NCI-H2227 (cell line): ENCODE data around the gene UGT1A8.
"Not testable (repeated sequence)": the region's sequence is repeated elsewhere in the genome, so short reads cannot be mapped to it uniquely, and the experiment has no call there.

Experiments
- DNase-seq: peaks from one replicate; lab custom pipeline; 2025; ENCODE audit not compliant: unreplicated experiment; lab: John Stamatoyannopoulos, UW

The UGT1A8 gene

DNA sequence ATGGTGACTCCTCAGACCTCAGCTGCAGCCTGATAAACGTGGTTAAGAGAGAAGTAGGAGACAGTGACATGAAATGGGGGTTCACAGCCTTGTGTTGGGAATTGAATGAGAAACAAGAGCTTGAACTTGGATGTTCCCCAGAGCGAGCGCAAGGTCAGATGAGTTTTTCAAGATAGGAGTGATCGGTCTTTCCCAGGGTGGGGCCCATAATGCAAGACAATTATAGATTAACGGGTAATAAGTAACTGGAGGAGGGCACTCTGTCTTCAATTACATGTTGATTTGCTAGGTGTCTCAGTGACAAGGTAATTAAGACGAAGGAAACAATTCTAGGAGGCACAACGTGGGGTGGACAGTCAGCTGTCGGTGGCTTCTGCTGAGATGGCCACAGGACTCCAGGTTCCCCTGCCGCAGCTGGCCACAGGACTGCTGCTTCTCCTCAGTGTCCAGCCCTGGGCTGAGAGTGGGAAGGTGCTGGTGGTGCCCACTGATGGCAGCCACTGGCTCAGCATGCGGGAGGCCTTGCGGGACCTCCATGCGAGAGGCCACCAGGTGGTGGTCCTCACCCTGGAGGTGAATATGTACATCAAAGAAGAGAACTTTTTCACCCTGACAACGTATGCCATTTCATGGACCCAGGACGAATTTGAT, 95.3 kb downstream of the UGT1A8 start, which contains the start of gene UGT1A5:
UGT1A5 (plus strand) TSS at position 297 of the 651 bp plus-strand sequence; CDS start at position 382, 85 bp downstream.
- DNase-seq = no peak

DNA sequence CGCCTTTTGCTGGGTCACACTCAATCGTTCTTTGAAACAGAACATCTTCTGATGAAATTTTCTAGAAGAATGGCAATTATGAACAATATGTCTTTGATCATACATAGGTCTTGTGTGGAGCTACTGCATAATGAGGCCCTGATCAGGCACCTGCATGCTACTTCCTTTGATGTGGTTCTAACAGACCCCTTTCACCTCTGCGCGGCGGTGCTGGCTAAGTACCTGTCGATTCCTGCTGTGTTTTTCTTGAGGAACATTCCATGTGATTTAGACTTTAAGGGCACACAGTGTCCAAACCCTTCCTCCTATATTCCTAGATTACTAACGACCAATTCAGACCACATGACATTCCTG, 95.8 kb downstream of the UGT1A8 start:
- no peak for DNase-seq

DNA sequence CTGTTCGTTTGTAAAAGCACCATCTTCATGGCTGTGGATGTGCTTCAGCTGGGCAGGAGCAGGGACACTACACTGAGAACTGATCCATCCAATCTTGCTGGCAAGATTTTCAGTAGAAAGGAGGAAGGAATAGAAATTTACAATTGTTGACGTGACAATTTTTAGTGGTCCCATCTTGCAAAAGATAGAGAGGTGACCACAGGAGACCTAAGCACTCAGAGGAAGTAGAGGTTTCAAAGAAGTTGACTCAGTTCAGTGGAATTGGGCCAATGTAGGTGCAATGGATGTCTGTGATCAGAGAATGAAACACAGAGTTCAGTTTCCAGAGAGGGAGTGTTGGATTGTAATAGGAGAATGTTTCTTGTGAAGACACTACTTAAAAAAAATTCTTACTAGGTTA, 96.7 kb downstream of the UGT1A8 start:
- no peak for DNase-seq

DNA sequence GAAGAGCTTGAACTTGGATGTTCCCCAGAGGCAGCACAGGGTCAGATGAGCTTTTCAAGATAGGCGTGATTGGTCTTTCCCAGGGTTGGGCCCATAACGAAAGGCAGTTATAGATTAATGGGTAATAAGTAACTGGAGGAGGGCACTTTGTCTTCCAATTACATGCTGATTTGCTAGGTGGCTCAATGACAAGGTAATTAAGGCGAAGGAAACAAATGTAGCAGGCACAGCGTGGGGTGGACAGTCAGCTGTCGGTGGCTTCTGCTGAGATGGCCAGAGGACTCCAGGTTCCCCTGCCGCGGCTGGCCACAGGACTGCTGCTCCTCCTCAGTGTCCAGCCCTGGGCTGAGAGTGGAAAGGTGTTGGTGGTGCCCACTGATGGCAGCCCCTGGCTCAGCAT, 101.1 kb downstream of the UGT1A8 start, which contains the start of gene UGT1A4:
UGT1A4 (plus strand) TSS at position 185 of the 400 bp plus-strand sequence; CDS start at position 270, 85 bp downstream.
- DNase-seq = no peak

DNA sequence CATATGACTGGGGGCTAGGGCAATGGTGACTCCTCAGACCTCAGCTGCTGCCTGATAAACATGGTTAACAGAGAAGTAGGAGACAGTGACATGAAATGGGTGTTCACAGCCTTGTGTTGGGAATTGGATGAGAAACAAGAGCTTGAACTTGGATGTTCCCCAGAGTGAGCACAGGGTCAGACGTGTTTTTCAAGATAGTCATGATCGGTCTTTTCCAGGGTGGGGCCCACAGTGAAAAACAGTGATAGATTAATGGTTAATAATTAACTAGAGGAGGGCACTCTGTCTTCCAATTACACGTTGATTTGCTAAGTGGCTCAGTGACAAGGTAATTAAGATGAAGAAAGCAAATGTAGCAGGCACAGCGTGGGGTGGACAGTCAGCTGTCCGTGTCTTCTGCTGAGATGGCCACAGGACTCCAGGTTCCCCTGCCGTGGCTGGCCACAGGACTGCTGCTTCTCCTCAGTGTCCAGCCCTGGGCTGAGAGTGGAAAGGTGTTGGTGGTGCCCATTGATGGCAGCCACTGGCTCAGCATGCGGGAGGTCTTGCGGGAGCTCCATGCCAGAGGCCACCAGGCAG, 111.4 kb downstream of the UGT1A8 start, which contains the start of gene UGT1A3:
UGT1A3 (plus strand) TSS at position 320 of the 579 bp plus-strand sequence; CDS start at position 405, 85 bp downstream.
- no peak for DNase-seq

DNA sequence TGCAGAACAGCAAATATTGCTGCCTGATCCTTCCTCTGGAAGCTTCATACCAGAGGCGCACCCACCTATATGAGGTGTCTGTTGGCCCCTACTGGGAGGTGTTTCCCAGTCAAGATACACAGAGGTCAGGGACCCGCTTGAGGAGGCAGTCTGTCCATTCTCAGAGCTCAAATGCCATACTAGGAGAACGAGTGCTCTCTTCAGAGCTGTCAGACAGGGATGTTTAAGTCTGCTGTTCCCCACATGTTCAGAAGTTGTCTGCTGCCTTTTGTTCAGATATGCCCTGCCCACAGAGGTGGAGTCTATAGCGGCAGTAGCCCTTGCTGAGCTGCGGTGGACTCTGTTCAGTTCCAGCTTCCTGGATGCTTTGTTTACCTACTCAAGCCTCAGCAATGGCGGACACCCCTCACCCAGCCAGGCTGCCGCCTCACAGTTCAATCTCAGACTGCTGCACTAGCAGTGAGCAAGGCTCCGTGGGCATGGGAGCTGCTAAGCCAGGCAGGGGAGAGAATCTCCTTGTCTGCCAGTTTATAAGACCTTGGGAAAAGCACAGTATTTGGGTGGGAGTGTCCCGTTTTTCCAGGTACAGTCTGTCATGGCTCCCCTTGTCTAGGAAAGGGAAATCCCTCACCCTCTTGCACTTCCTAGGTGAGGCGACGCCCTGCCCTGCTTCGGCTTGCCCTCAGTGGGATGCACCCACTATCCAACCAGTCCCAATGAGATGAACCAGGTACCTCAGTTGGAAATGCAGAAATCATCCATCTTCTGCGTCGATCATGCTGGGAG, 119.6 kb downstream of the UGT1A8 start:
- not testable (repeated sequence) for DNase-seq

DNA sequence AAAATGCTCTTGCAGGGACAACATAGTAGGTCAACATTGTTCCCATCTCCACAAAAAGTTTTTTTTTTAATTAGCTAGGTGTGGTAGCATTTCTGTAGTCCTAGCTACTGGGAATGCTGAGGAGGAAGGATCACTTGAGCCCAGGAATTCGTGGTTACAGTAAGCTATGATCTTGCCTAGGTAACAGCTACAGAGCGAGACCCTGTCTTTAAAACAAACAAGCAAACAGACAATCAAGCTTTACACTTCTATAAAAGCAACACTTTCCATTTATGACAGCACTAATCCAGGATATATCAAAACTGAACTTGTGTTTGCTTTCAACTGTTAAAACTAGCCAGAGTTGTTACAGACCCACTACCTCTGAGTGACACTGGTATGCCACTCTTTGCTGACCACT, 123.4 kb downstream of the UGT1A8 start:
- DNase-seq = no peak

DNA sequence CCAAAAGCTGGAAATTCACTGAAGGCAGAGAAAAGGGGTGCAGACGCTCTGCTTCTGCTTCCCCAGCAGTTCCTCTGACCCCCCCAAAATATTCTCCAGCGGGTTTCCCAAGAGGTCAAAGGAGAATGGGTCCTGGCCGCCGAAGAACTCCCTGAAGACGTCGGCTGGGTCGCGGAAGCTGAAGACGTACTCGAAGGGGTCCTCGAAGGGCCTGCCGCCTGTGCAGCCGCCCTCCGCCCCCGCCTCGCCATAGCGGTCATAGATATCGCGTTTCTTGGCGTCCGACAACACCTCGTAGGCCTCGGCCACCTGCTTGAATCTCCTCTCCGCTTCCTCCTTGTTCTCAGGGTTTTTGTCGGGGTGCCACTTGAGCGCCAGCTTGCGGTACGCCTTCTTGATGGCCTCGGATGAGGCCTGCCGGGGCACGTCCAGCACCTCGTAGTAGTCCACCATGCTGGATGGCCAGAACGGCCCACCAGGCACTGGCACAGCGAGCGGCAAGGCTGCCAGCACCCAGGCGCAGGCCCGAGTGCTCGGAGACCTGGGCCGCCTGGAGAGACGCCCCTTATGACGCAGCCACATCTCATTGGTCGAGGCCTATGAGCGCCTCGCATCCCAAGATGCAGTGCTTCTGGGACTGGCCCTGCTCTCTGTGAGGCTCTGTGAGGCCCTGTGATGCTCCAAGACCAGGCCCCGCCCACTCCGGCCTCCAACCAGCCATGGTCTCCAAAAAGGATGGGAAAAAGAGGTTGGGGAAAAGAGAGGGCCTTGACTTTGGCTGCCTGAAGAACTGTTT, 126.2 kb downstream of the UGT1A8 start:
- DNase-seq = no peak

DNA sequence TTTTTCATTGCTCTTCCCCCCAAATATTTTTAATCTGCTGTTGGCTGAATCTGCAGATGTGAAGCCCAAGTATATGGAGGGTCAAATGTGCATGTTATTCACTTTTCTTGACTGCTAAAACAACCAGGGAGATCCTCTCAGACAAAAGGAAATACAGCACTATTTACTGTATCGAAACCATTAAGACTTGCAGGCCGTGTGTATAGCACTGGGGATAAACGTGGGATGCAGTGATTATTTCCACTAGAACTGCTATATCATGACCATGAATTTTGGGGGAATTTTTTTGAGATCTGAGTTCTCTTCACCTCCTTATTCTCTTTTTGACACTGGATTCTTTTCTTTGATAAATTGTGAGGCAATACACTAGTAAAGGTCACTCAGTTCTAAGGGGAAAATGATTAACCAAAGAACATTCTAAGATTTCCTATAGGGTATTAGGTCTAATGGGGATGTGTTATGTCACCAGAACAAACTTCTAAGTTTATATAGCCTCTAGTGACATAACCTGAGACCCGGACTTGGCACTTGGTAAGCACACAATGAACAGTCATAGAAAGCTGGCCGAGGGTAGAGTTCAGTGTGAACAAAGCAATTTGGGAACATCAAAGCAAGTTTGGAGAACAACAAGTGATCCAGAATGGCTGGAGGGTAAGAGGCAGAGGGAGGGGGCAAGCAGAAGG, 127.8 kb downstream of the UGT1A8 start:
- DNase-seq = no peak

DNA sequence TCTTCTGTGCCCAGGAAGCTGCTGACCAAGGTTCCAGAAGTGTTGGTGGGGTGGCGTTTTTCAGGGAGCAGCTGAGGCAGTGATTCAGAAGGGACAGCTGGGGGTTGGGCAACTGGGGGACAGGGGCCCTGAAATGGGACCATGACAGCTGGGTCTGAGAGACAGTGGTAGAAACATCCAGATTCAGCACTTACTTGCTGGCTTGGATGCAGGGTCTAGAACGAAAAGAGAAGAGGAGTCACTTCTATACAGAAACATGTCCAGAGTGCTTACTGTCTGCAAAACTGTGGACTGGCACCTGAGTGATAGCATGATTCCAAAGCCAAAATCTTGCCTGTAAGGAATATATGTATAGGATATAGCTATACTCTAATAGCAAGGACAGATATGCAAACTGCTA, 128.4 kb downstream of the UGT1A8 start:
- not testable (repeated sequence) for DNase-seq

DNA sequence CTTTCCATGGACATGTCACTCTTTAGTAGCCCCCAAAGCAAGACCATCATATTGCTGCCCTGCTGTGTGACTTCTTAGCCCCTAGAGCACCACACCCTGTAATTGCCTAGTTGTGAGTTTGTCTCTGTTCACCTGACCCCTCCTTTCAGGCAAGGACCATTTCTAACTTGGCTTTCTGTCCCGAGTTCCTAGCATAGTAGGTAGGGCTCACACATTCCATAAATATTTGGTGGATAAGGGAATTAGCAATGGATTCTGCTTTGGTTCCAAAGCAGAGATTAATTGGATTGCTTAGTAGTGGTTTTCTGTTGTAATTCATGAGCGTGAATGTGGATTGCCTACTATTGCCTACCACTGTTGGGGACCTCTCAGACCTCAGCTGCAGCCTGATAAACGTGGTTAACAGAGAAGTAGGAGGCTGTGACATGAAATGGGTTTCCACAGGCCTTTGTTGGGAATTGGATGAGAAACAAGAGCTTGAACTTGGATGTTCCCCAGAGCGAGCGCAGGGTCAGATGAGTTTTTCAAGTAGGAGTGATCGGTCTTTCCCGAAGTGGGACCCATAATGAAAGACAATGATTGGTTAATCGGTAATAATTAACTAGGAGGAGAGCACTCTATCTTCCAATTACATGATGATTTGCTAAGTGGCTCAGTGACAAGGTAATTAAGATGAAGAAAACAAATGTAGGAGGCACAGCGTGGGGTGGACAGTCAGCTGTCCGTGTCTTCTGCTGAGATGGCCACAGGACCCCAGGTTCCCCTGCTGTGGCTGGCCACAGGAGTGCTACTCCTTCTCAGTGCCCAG, 129.2 kb downstream of the UGT1A8 start:
- DNase-seq = no peak

DNA sequence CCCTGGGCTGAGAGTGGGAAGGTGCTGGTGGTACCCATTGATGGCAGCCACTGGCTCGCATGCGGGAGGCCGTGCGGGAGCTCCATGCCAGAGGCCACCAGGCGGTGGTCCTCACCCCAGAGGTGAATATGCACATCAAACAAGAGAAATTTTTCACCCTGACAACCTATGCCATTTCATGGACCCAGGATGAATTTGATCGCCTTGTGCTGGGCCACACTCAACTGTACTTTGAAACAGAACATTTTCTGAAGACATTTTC, 129.8 kb downstream of the UGT1A8 start:
- DNase-seq = no peak

DNA sequence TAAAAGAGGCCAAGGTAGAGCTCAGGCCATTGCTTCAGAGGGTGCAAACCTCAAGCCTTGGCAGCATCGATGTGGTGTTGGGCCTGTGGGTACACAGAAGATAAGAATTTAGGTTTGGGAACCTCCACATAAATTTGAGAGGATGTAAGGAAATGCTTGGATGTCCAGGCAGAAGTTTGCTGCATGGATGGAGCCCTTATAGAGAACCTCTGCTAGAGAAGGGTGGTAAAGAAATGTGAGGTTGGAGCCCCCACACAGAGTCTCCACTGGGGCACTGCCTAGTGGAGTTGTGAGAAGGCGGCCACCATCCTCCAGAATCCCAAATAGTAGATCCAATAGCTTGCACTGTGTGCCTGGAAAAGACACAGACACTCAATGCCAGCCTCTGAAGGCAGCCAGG, 133.3 kb downstream of the UGT1A8 start:
- DNase-seq = not testable (repeated sequence)

DNA sequence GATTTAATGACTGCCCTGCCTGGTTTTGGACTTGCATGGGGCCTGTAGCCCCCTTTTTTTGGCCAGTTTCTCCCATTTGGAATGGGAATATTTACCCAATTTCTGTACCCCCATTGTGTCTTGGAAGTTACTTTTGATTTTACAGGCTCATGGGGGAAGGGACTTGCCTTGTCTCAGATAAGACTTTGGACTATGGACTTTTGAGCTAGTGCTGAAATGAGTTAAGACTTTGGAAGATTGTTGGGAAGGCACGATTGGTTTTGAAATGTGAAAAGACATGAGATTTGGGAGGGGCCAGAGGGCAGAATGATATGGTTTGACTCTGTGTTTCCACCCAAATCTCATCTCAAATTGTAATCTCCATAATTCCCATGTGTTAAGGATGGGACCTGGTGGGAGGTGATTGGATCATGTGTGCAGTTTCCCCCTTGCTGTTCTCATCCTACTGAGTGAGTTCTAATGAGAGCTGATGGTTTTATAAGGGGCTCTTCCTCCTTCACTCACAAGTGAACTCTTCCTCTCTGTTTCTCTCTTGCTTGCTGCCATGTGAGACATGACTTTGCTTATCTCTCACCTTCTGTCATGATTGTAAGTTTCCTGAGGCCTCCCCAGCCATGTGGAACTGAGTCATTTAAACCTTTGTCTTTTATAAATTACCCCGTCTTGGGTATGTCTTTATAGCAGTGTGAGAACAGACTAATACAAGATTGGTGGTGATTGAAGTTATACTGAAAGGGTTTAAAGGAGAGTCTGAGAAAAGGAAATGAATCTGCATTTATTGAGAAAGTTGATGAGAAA, 134.0 kb downstream of the UGT1A8 start:
- DNase-seq = not testable (repeated sequence)

DNA sequence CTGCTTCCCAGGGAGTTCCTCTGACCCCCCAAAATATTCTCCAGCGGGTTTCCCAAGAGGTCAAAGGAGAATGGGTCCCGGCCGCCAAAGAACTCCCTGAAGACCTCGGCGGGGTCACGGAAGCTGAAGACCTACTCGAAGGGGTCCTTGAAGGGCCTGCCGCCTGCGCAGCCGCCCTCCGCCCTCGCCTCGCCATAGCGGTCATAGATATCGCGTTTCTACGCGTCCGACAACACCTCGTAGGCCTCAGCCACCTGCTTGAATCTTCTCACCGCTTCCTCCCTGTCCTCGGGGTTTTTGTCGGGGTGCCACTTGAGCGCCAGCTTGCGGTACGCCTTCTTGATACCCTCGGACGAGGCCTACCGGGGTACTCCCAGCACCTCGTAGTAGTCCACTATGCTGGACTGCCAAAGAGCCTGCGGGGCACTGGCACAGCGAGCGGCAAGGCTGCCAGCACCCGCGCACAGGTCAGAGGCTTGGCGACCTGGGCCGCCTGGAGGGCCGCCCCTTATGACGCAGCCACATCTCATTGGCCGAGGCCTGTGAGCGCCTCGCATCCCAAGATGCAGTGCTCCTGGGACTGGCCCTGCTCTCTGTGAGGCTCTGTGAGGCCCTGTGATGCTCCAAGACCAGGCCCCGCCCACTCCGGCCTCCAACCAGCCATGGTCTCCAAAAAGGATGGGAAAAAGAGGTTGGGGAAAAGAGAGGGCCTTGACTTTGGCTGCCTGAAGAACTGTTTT, 137.6 kb downstream of the UGT1A8 start:
- DNase-seq = no peak

DNA sequence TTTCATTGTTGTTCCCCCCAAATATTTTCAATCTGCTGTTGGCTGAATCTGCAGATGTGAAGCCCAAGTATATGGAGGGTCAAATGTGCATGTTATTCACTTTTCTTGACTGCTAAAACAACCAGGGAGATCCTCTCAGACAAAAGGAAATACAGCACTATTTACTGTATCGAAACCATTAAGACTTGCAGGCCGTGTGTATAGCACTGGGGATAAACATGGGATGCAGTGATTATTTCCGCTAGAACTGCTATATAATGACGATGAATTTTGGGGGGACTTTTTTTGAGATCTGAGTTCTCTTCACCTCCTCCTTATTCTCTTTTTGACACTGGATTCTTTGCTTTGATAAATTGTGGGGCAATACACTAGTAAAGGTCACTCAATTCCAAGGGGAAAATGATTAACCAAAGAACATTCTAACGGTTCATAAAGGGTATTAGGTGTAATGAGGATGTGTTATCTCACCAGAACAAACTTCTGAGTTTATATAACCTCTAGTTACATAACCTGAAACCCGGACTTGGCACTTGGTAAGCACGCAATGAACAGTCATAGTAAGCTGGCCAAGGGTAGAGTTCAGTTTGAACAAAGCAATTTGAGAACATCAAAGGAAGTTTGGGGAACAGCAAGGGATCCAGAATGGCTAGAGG, 139.1 kb downstream of the UGT1A8 start:
- no peak for DNase-seq

DNA sequence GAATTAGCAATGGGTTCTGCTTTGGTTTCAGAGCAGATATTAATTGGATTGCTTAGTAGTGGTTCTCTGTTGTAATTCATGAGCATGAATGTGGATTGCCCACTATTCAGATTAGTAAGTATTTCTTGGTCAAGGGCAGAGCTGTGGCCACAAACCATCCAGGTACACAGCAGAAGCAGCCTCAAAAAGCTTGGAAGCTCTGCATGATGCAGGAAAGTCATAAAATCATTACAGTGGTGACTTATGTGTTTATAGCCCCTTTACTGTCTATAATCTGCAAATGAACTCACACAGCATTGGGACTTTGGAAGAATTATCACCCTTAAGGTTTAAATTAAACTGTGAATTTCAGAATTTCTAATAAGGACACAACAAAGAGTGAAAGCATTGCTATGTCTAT, 140.7 kb downstream of the UGT1A8 start:
- DNase-seq = no peak

DNA sequence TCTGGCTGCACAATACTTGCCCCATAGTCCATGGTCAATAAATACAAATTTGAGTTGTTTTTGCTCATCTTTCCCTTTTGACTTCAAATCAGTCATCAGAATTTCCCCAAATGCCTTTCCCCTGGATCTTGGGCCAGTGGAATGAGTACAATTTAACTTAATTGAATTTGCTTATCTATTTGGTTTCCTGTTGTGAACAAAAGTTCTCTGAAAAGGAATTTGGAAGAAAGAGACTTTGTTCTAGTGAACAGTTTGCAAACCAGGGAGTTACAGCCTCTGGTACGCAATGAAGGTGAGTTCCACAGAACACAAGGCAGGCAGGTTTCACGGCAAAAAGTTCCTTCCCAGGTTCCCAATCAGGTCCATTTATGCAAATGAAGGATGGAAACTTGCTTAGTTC, 141.4 kb downstream of the UGT1A8 start:
- DNase-seq = no peak
